Activated CD8-positive, alpha-beta memory T cell treated with anti-CD3 and anti-CD28 coated beads, Interleukin-2, amount 10 ng/mL, durations not matched to agents 7 days and 5 days (primary cell): ENCODE measurements around the gene ETS1. TPM values are rescaled to one million over a fixed set of nuclear protein-coding genes. Genes with fewer than 3 reads are reported as not detected.

ENCODE experiments used
- ATAC-seq: fragments of 150-1000 bp; cut with Tn5 transposase; one replicate; pipeline ENCODE4 v1.10.0; 2021; ENCODE audit warnings: moderate library complexity
- CTCF ChIA-PET: fragments of 350-600 bp; sonication (Branson Sonifier 250); formaldehyde crosslinking; loops from one replicate; lab custom pipeline; 2021; ENCODE audit warnings: antibody characterized with exemption; lab: Charles Lee
- DNase-seq: peaks from one replicate; pipeline ENCODE4 v3.0.0-alpha.2; 2020
- H3K27ac Mint-ChIP-seq: one replicate; pipeline ENCODE4 v1.8.0; 2021; ENCODE audit warnings: mild to moderate bottlenecking, mixed read lengths
- H3K27me3 Mint-ChIP-seq: one replicate; pipeline ENCODE4 v1.8.0; 2021; ENCODE audit warnings: mixed read lengths
- H3K36me3 Mint-ChIP-seq: one replicate; pipeline ENCODE4 v1.8.0; 2021; ENCODE audit warnings: mild to moderate bottlenecking, mixed read lengths
- H3K4me1 Mint-ChIP-seq: one replicate; pipeline ENCODE4 v1.8.0; 2021; ENCODE audit warnings: mixed read lengths
- H3K4me3 Mint-ChIP-seq: one replicate; pipeline ENCODE4 v1.8.0; 2021; ENCODE audit warnings: mild to moderate bottlenecking, moderate library complexity, mixed read lengths
- H3K9me3 Mint-ChIP-seq: one replicate; pipeline ENCODE4 v1.8.0; 2022; ENCODE audit warnings: low read depth, mixed read lengths
- total RNA-seq, 2 experiments: library from RNA; stranded (reverse); gene quantifications; one replicate each; pipeline ENCODE4 v1.2.3, GENCODE V29; 2021

Gene ETS1
- total RNA-seq, 2 experiments from 2014 or later, result 408 to 671 TPM

DNA sequence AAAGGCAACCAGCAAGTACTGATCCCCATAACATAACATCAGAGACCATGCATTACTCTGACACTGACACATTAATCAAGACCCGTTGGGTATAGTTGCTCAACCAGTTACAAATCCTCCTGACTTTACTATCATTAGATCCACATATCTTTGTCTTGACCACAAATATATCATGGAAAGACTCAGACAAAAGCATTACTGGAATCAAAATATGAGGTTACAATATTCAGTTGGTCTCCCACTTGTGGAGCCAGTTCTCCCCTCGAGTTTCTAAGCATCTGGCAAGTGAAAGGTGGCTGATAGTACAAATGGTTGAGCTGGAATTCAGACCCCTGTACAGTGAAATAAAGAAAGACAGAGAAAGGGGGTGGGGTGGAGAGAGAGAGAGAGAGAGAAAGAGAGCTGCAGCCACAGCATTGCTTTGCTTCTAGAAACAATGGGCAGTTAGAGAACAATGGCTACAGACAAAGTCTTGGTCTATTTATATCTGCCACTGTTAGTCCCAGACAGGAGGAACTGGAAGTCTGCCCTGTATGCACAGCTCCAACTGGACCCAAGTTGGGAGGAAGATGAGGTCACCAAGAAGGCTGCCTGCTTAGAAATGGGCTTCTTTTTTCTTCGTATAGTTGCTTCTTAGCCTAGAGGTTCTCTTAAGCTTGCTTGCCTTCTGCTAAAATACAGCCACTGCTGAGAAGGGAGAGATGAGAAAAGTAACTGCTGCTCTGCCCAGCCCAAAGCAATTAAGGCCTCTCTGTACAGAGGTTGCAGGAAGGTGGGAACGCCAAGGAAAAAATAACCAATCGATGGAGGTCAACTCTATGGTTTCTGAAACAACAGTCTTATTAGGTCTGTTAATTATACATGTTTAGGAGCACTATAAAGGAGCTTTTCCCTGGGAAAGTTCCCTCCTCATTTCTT is 85.5 kb downstream of the ETS1 start:
- ATAC-seq (no peak), DNase-seq (no peak)
- H3K4me1 Mint-ChIP-seq, result peaks cover 95% of the 10 kb centered on the region
- no peaks in the 10 kb centered on the region for H3K27me3 Mint-ChIP-seq
- peak overlapping the region; percentile 66 for H3K4me3 Mint-ChIP-seq
- H3K9me3 Mint-ChIP-seq, result no peaks in the 10 kb centered on the region
- H3K27ac Mint-ChIP-seq, result peak overlapping the region; percentile 87
- H3K36me3 Mint-ChIP-seq, result peaks cover 73% of the 10 kb centered on the region
- CTCF ChIA-PET, result interaction anchor here (0.8 to 14.7 kb wide), 8 partner anchors 9 to 329 kb away, joined by 3 to 108 read pairs (median 4); no protein-coding TSS in a partner anchor

GRCh38 chr11:128501008-128501407 is 86.3 kb downstream of the ETS1 start:
- H3K27ac Mint-ChIP-seq, result peak overlapping the region; percentile 87
- ATAC-seq (peak; percentile 11), DNase-seq (no peak)
- CTCF ChIA-PET, result interaction anchor here (0.7 to 14.7 kb wide), 8 partner anchors 10 to 211 kb away, joined by 3 to 108 read pairs (median 6); no protein-coding TSS in a partner anchor
- H3K27me3 Mint-ChIP-seq, result no peaks in the 10 kb centered on the region
- H3K4me1 Mint-ChIP-seq, result peaks cover 96% of the 10 kb centered on the region
- no peaks in the 10 kb centered on the region for H3K9me3 Mint-ChIP-seq
- peaks cover 73% of the 10 kb centered on the region for H3K36me3 Mint-ChIP-seq
- H3K4me3 Mint-ChIP-seq, result peak overlapping the region; percentile 66

GRCh38 chr11:128500493-128500892 is 86.9 kb downstream of the ETS1 start:
- CTCF ChIA-PET, result interaction anchor here (0.7 to 14.7 kb wide), 8 partner anchors 11 to 210 kb away, joined by 3 to 108 read pairs (median 6); no protein-coding TSS in a partner anchor
- Mint-ChIP-seq H3K9me3 (no peaks in the 10 kb centered on the region), H3K4me3 (peak overlapping the region; percentile 66), H3K36me3 (peaks cover 73% of the 10 kb centered on the region), H3K4me1 (peaks cover 96% of the 10 kb centered on the region), H3K27ac (peak overlapping the region; percentile 87), H3K27me3 (no peaks in the 10 kb centered on the region)
- ATAC-seq, result no peak
- DNase-seq, result no peak

DNA sequence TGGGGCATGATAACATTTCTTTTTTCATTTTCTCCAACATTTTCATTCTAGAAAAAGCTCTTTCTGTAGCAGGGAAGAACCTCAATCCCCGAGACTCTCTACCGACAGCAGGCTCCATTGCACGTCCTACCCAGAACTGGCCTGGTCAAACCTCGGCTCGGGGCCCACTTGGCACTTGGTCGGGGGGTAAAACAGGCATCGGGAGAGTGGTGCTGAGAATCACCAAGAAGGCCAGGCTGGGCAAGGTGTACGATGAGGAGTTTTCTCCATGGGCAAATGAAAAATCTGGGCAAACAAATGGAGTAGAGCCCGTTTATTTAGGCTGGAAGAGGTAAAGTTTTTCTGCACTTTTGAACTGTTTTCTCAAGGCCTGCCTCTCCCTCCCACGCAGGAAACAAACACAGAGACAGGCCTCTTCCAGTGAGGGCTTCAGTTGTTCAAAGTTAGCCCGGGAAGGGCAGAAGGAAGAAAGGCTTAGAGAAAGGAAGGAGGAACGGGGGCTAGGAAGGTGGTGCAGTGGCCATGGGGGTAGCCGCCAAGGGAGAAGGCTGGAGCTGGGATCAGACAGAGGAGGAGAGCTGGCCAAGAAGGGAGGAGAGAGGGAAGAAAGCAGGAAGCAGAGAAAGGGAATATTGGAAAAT is 87.6 kb downstream of the ETS1 start:
- CTCF ChIA-PET, result interaction anchor here (1.4 to 14.7 kb wide), 5 partner anchors 9 to 209 kb away, joined by 3 to 108 read pairs (median 6); no protein-coding TSS in a partner anchor
- no peak for DNase-seq
- peaks cover 73% of the 10 kb centered on the region for H3K36me3 Mint-ChIP-seq
- peak overlapping the region; percentile 85 for H3K27ac Mint-ChIP-seq
- H3K27me3 Mint-ChIP-seq, result no peaks in the 10 kb centered on the region
- peaks cover 96% of the 10 kb centered on the region for H3K4me1 Mint-ChIP-seq
- no peak for ATAC-seq
- peak overlapping the region; percentile 76 for H3K4me3 Mint-ChIP-seq
- H3K9me3 Mint-ChIP-seq, result no peaks in the 10 kb centered on the region

DNA sequence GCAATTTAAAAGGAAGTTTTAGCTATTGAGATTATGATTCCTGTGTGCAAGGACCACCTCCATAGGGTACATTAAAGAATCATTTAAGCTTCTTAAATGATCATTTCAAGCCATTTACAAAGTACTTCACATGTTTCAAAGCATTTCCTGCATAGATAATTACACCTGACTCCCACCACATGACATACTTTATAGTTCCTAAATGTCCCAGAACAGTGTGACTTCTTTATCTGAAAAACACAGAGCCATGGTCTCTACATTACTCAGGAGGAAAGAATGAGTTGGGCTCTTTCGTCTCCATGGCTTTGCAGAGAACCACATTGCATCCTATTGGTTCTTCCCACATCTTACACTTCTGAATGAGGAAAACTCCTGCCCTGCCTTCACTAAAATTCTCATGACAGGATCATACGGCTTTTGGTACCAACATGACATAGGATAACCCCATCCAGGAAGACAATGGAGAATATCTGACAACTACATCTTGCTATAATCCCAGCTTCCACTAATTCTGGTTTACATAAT is 88.6 kb downstream of the ETS1 start:
- H3K9me3 Mint-ChIP-seq, result no peaks in the 10 kb centered on the region
- CTCF ChIA-PET, result interaction anchor here (1.0 to 14.7 kb wide), 6 partner anchors 8 to 332 kb away, joined by 3 to 108 read pairs (median 4); no protein-coding TSS in a partner anchor
- H3K4me1 Mint-ChIP-seq, result peaks cover 95% of the 10 kb centered on the region
- H3K27ac Mint-ChIP-seq, result peak overlapping the region; percentile 85
- H3K4me3 Mint-ChIP-seq, result peak overlapping the region; percentile 76
- H3K36me3 Mint-ChIP-seq, result peaks cover 76% of the 10 kb centered on the region
- ATAC-seq (no peak), DNase-seq (no peak)
- no peaks in the 10 kb centered on the region for H3K27me3 Mint-ChIP-seq

DNA sequence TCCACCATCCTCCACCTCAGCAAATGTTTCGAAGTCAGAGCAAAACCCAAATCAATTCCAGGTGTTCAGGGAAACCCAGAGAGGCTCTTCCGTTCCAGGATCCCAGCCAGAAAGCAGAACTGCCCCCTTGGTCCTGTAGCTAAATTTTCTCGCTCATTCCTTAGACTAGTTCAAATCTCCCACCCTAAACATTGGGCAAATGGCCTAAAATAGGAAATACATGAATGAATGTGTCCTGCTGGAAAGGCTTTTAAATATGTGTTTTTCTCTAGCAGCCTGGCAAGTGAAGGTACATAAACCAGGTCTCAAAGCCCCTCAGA is 89.6 kb downstream of the ETS1 start:
- H3K4me1 Mint-ChIP-seq, result peaks cover 96% of the 10 kb centered on the region
- H3K4me3 Mint-ChIP-seq, result peak overlapping the region; percentile 67
- no peaks in the 10 kb centered on the region for H3K9me3 Mint-ChIP-seq
- H3K27me3 Mint-ChIP-seq, result no peaks in the 10 kb centered on the region
- ATAC-seq (no peak), DNase-seq (no peak)
- CTCF ChIA-PET, result interaction anchor here (1.3 to 14.7 kb wide), 9 partner anchors 10 to 333 kb away, joined by 3 to 108 read pairs (median 6); no protein-coding TSS in a partner anchor
- peak overlapping the region; percentile 88 for H3K27ac Mint-ChIP-seq
- H3K36me3 Mint-ChIP-seq, result peaks cover 79% of the 10 kb centered on the region

DNA sequence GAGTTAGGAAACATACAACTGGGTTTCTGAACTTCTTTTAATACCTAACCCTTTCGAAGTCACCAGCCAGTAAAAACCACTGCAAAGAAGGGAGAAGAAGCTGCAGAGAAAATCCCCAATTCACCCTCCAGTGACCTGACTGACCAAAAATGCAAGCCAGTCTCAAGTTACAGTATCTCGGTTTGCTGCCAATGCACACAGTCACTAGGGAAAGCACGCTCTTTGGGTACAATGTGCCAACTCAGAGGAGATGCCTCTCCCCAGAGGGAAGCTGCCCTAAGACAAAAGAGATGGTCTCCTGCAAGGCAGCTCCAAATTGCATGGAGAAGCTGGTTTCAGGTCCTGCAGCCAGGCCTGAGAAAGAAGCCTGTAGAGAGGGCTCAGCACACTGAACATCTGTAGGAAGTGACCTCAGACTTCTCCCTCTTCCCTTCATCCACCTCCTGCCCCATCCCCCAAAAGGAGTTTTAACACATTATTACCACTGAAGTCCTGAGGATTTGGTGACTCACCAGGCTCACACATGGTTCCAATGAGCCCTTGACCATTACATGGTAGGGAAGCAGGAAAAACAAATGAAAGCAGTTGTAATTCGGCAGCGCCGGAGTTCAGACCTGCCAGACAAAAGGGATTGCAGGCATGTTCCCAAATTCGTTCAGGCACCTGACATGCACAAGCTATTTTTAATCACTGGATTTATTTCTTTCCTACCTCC is 90.1 kb downstream of the ETS1 start:
- CTCF ChIA-PET, result interaction anchor here (1.3 to 14.7 kb wide), 9 partner anchors 11 to 334 kb away, joined by 3 to 108 read pairs (median 6); no protein-coding TSS in a partner anchor
- DNase-seq, result no peak
- H3K9me3 Mint-ChIP-seq, result no peaks in the 10 kb centered on the region

DNA sequence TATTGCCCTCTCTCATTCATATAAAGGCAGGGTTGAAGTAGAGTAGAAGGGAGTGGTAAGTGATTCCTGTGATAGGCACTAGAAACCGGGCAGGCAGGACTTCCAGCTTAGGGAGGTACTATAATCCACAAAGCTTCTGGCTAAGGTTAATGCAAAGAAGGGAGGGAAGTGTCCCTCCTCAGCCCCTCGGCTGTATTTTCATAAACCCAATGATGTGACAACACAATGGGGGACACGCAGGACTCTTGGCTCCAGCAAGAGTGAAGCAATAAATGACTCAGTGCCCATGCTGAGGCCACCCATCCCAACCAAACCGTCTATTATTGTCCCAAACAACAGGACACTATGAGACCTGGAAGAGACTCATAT is 90.7 kb downstream of the ETS1 start:
- peak overlapping the region; percentile 67 for H3K4me3 Mint-ChIP-seq
- H3K36me3 Mint-ChIP-seq, result peaks cover 80% of the 10 kb centered on the region
- CTCF ChIA-PET, result interaction anchor here (1.3 to 14.7 kb wide), 7 partner anchors 11 to 324 kb away, joined by 3 to 108 read pairs (median 6); no protein-coding TSS in a partner anchor
- H3K27ac Mint-ChIP-seq, result peak overlapping the region; percentile 88
- H3K27me3 Mint-ChIP-seq, result no peaks in the 10 kb centered on the region
- no peak for ATAC-seq
- peaks cover 96% of the 10 kb centered on the region for H3K4me1 Mint-ChIP-seq
- DNase-seq, result no peak
- no peaks in the 10 kb centered on the region for H3K9me3 Mint-ChIP-seq

More for the DNA sequence above, 90.1 kb downstream of the ETS1 start:
- H3K36me3 Mint-ChIP-seq, result peaks cover 82% of the 10 kb centered on the region
- peak overlapping the region; percentile 88 for H3K27ac Mint-ChIP-seq
- no peaks in the 10 kb centered on the region for H3K27me3 Mint-ChIP-seq
- ATAC-seq, result no peak
- peak overlapping the region; percentile 67 for H3K4me3 Mint-ChIP-seq
- peaks cover 96% of the 10 kb centered on the region for H3K4me1 Mint-ChIP-seq

GRCh38 chr11:128496249-128496648 is 91.1 kb downstream of the ETS1 start:
- H3K27ac Mint-ChIP-seq, result peak overlapping the region; percentile 88
- no peak for ATAC-seq
- H3K9me3 Mint-ChIP-seq, result no peaks in the 10 kb centered on the region
- CTCF ChIA-PET, result interaction anchor here (1.3 to 14.7 kb wide), 5 partner anchors 20 to 324 kb away, joined by 3 to 108 read pairs (median 7); no protein-coding TSS in a partner anchor
- peak overlapping the region; percentile 67 for H3K4me3 Mint-ChIP-seq
- peaks cover 81% of the 10 kb centered on the region for H3K36me3 Mint-ChIP-seq
- H3K4me1 Mint-ChIP-seq, result peaks cover 96% of the 10 kb centered on the region
- no peaks in the 10 kb centered on the region for H3K27me3 Mint-ChIP-seq
- DNase-seq, result no peak

- H3K27me3 Mint-ChIP-seq, result no peaks in the 10 kb centered on the region
- peaks cover 82% of the 10 kb centered on the region for H3K36me3 Mint-ChIP-seq
- CTCF ChIA-PET, result interaction anchor here (0.6 to 2.4 kb wide), 7 partner anchors 8 to 136 kb away, joined by 3 to 13 read pairs (median 3); no protein-coding TSS in a partner anchor
- H3K4me1 Mint-ChIP-seq, result peaks cover 96% of the 10 kb centered on the region
- ATAC-seq (peak; percentile 46), DNase-seq (no peak)
- H3K27ac Mint-ChIP-seq, result peak overlapping the region; percentile 88
- peak overlapping the region; percentile 44 for H3K4me3 Mint-ChIP-seq
- no peaks in the 10 kb centered on the region for H3K9me3 Mint-ChIP-seq
These were observed 92.7 kb downstream of the ETS1 start for GRCh38 chr11:128494418-128495332.

DNA sequence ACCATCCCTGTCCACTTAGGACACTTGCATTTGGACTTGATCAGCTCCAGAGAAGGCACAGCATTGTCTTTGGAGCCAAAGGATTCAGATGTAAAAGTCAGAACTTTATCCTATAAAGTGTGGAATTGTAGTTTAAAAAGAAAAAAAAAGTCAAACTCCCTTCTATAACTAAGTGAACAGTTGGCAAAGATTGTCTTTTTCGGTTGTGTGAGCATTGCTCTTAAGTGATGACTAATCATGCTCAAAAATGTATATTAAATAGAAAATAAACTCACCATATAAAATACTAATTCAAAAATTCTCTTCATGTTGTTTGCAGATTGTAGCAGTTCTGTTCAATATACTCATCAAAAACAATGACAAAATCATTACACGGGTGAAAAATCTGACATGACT is 93.8 kb downstream of the ETS1 start:
- Mint-ChIP-seq H3K27me3 (no peaks in the 10 kb centered on the region), H3K27ac (peak overlapping the region; percentile 81), H3K4me1 (peaks cover 96% of the 10 kb centered on the region), H3K4me3 (peak overlapping the region; percentile 50), H3K9me3 (no peaks in the 10 kb centered on the region), H3K36me3 (peaks cover 82% of the 10 kb centered on the region)
- DNase-seq, result no peak
- ATAC-seq, result no peak
- CTCF ChIA-PET, result interaction anchor here (0.9 to 2.4 kb wide), 10 partner anchors 10 to 170 kb away, joined by 3 to 13 read pairs (median 3); no protein-coding TSS in a partner anchor
